Parathyroid adenoma (tissue), 2 donors: Measurements from ENCODE around the gene RAG2.

Experiments
- H2AFZ ChIP-seq: fragments of 300-600 bp; sonication (generic); one replicate; pipeline ENCODE4 v1.7.0; 2017; ENCODE audit warnings: antibody characterized with exemption, mild to moderate bottlenecking
- H3K27ac ChIP-seq: fragments of 300-600 bp; sonication (generic); one replicate; pipeline ENCODE4 v1.7.0; 2017
- H3K27me3 ChIP-seq: fragments of 300-600 bp; sonication (generic); one replicate; pipeline ENCODE4 v1.7.0; 2017; ENCODE audit warnings: low read length; ENCODE audit not compliant: control insufficient read depth, insufficient read depth
- H3K36me3 ChIP-seq: fragments of 300-600 bp; sonication (generic); one replicate; pipeline ENCODE4 v1.7.0; 2017; ENCODE audit warnings: low read length; ENCODE audit not compliant: control insufficient read depth, insufficient read depth
- H3K4me1 ChIP-seq: fragments of 300-600 bp; sonication (generic); one replicate; pipeline ENCODE4 v1.7.0; 2017; ENCODE audit warnings: control low read depth
- H3K4me2 ChIP-seq: fragments of 300-600 bp; sonication (generic); one replicate; pipeline ENCODE4 v1.7.0; 2017; ENCODE audit warnings: low read length
- H3K4me3 ChIP-seq: fragments of 300-600 bp; sonication (generic); one replicate; pipeline ENCODE4 v1.7.0; 2017; ENCODE audit warnings: low read depth, low read length
- H3K79me2 ChIP-seq: fragments of 300-600 bp; sonication (generic); one replicate; pipeline ENCODE4 v1.7.0; 2017; ENCODE audit warnings: control low read depth
- H3K9ac ChIP-seq: fragments of 300-600 bp; sonication (generic); one replicate; pipeline ENCODE4 v1.7.0; 2017; ENCODE audit warnings: mild to moderate bottlenecking
- H3K9me3 ChIP-seq: fragments of 300-600 bp; sonication (generic); one replicate; pipeline ENCODE4 v1.7.0; 2017; ENCODE audit warnings: low read length; ENCODE audit not compliant: control insufficient read depth
- TF ChIP-seq, protein P1 (sequence below): fragments of 300-600 bp; sonication (generic); IDR thresholded peaks from one replicate; pipeline ENCODE4 v1.7.0; 2017; ENCODE audit warnings: antibody characterized with exemption, mild to moderate bottlenecking
- donor health status: primary hyperparathyroidism.

Gene RAG2

DNA sequence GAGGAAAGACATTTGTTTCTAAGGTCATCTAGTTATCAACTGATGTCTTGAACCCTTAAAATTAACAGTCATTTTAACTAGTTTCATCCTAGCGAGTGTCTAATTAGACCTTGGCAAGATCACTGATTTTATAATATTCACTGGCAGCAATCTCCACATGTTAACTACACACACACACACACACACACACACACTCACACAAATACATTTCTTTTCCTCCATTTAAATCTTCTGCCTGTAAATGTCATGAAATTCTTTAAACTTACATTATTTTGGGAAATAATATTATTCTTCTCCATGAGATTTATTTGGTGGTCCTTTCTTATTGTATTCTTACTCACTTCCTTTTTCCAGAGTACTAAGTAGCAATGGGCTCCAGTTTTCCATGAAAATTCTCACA, 6.6 kb downstream of the RAG2 start:
- Histone ChIP-seq H3K79me2 (no peaks in the 10 kb centered on the region), H3K4me3 (no peak overlapping the region), H2AFZ (no peak overlapping the region), H3K4me1 (peaks cover 2% of the 10 kb centered on the region), H3K9me3 (no peaks in the 10 kb centered on the region), H3K36me3 (no peaks in the 10 kb centered on the region), H3K27me3 (no peaks in the 10 kb centered on the region), H3K9ac (no peak overlapping the region), H3K4me2 (no peak overlapping the region), H3K27ac (no peak overlapping the region)
- TF ChIP-seq, protein P1, sequence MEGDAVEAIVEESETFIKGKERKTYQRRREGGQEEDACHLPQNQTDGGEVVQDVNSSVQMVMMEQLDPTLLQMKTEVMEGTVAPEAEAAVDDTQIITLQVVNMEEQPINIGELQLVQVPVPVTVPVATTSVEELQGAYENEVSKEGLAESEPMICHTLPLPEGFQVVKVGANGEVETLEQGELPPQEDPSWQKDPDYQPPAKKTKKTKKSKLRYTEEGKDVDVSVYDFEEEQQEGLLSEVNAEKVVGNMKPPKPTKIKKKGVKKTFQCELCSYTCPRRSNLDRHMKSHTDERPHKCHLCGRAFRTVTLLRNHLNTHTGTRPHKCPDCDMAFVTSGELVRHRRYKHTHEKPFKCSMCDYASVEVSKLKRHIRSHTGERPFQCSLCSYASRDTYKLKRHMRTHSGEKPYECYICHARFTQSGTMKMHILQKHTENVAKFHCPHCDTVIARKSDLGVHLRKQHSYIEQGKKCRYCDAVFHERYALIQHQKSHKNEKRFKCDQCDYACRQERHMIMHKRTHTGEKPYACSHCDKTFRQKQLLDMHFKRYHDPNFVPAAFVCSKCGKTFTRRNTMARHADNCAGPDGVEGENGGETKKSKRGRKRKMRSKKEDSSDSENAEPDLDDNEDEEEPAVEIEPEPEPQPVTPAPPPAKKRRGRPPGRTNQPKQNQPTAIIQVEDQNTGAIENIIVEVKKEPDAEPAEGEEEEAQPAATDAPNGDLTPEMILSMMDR: no peak

DNA sequence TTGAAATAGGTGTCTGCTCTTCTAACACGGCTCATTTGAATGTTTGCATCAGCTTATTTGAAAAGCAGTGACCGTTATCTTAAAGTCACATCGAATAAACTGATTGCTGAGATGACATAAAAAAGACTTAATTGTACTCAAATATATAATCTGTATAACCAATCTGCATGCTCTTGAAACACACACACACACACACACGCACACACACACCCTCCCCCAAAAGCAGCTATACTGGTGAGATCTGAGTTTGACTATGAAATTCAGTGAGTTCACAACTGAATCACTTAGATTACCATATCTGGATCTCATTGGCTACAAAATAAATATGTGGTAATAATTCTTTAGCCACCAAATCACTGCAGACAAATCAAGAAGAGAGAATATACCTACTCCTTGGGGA, 7.5 kb downstream of the RAG2 start:
- peaks cover 2% of the 10 kb centered on the region for H3K4me1 ChIP-seq
- no peaks in the 10 kb centered on the region for H3K27me3 ChIP-seq
- no peaks in the 10 kb centered on the region for H3K9me3 ChIP-seq
- TF ChIP-seq, protein P1: no peak
- no peaks in the 10 kb centered on the region for H3K36me3 ChIP-seq
- no peak overlapping the region for H3K9ac ChIP-seq
- H3K4me3 ChIP-seq: no peak overlapping the region
- H2AFZ ChIP-seq: no peak overlapping the region
- no peak overlapping the region for H3K4me2 ChIP-seq
- H3K27ac ChIP-seq: no peak overlapping the region
- no peaks in the 10 kb centered on the region for H3K79me2 ChIP-seq

DNA sequence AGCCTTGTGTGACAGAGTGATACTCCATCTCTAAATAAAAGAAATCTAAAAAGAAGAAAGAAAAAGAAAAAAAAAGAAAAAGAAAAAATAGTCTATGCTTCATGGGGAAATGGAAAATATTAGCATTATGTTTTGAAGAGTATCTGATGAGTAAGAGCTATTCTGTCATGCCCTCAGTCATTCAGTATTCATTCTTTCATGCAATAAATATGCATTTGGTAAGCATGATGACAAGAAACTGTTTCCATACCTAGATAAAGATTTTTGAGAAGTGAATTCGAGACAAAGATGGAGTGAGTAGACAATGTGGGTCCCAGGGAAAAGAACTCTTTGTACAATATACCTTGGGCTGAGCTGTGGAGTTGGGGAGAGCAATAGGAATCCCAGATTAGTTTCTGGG, 9.9 kb downstream of the RAG2 start:
- Histone ChIP-seq H3K9me3 (no peaks in the 10 kb centered on the region), H3K4me3 (no peak overlapping the region), H3K4me2 (no peak overlapping the region), H3K4me1 (no peaks in the 10 kb centered on the region), H2AFZ (no peak overlapping the region), H3K27me3 (no peaks in the 10 kb centered on the region), H3K36me3 (no peaks in the 10 kb centered on the region), H3K9ac (no peak overlapping the region), H3K27ac (no peak overlapping the region), H3K79me2 (no peaks in the 10 kb centered on the region)
- TF ChIP-seq, protein P1: no peak

DNA sequence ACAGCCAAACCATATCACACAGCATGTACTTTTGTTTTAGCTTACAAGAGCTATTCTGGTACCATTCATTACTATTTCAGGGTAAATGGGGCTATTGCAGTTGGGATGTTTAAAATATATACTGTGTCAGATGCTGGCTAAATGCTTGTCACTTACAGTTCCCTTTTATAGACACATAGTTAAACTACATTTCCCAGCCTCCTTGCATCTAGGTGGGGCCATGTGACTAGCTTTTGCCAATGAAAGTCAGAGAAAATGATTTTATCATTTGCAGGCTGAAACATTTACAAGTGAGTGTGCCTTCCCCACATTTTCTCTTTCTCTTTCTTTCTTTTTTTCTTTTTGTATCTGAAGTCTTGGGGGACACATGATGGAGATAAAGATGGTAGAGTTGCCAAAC, 11.5 kb downstream of the RAG2 start:
- H3K4me1 ChIP-seq: no peaks in the 10 kb centered on the region
- H3K9me3 ChIP-seq: no peaks in the 10 kb centered on the region
- H3K27me3 ChIP-seq: no peaks in the 10 kb centered on the region
- H3K4me2 ChIP-seq: no peak overlapping the region
- H3K36me3 ChIP-seq: no peaks in the 10 kb centered on the region
- H3K9ac ChIP-seq: no peak overlapping the region
- no peak overlapping the region for H3K4me3 ChIP-seq
- H2AFZ ChIP-seq: no peak overlapping the region
- TF ChIP-seq, protein P1: no peak
- no peak overlapping the region for H3K27ac ChIP-seq
- no peaks in the 10 kb centered on the region for H3K79me2 ChIP-seq

DNA sequence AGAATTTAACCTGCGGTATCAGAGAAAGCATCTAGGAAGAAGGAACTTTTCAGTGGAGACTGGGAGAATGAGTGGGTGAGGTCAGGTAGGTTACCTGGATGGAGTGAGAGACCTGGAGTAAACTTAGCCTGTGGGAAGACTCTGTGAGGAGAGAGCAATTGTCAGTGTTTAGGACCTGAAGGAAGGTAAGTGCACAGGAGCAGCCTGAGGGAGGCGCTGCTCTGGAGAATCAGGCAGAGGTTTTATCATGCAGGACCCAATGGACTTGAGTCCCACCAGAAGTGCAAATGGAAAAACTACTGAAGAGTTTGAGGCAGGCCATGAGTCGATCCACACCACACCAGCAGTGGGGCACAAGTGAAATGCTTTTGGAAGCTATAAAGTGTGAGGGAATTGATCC, 14.4 kb downstream of the RAG2 start:
- TF ChIP-seq, protein P1: no peak
- H3K36me3 ChIP-seq: no peaks in the 10 kb centered on the region
- H3K9ac ChIP-seq: no peak overlapping the region
- H2AFZ ChIP-seq: no peak overlapping the region
- no peaks in the 10 kb centered on the region for H3K4me1 ChIP-seq
- no peaks in the 10 kb centered on the region for H3K27me3 ChIP-seq
- no peak overlapping the region for H3K27ac ChIP-seq
- H3K4me2 ChIP-seq: no peak overlapping the region
- no peak overlapping the region for H3K4me3 ChIP-seq
- H3K9me3 ChIP-seq: no peaks in the 10 kb centered on the region
- H3K79me2 ChIP-seq: no peaks in the 10 kb centered on the region
